OCI-LY1 (cell line): Measurements from ENCODE around the gene GLT8D2.
A peak's percentile ranks its signal among the peaks of the same experiment; 100 is the strongest.

Source experiments
- H2AFZ ChIP-seq: fragments of 200-600 bp; sonication (generic), shearing (Covaris generic); 2 replicates; pipeline ENCODE4 v1.6.0; 2014; ENCODE audit warnings: antibody characterized with exemption, mild to moderate bottlenecking, low read length
- H3F3A ChIP-seq: fragments of 200-600 bp; sonication (generic), shearing (Covaris generic); 2 replicates; pipeline ENCODE4 v1.6.0; 2014; ENCODE audit warnings: mild to moderate bottlenecking, antibody characterized with exemption, low read length, moderate library complexity; ENCODE audit not compliant: insufficient read depth
- H3K27ac ChIP-seq: fragments of 200-600 bp; sonication (generic); 2 replicates; pipeline ENCODE4 v1.5.1; 2014; ENCODE audit warnings: low read length, mixed run types, mild to moderate bottlenecking, low read depth; ENCODE audit not compliant: poor library complexity, severe bottlenecking
- H3K27me3 ChIP-seq: fragments of 200-600 bp; sonication (generic); 2 replicates; pipeline ENCODE4 v1.6.0; 2014; ENCODE audit warnings: antibody characterized with exemption, mild to moderate bottlenecking, low read length, moderate library complexity; ENCODE audit not compliant: insufficient read depth
- H3K36me3 ChIP-seq: fragments of 200-600 bp; sonication (generic); 2 replicates; pipeline ENCODE4 v1.6.1; 2014; ENCODE audit warnings: mild to moderate bottlenecking, antibody characterized with exemption, low read length, moderate library complexity, mixed read lengths; ENCODE audit not compliant: insufficient read depth
- H3K4me1 ChIP-seq: fragments of 200-600 bp; sonication (generic); 2 replicates; pipeline ENCODE4 v1.5.1; 2014; ENCODE audit warnings: mild to moderate bottlenecking, low read length, moderate library complexity; ENCODE audit not compliant: insufficient read depth, severe bottlenecking
- H3K4me2 ChIP-seq: fragments of 200-600 bp; sonication (generic), shearing (Covaris generic); 2 replicates; pipeline ENCODE4 v1.6.1; 2014; ENCODE audit warnings: low read length
- H3K4me3 ChIP-seq: fragments of 200-600 bp; sonication (generic); 2 replicates; pipeline ENCODE4 v1.5.1; 2014; ENCODE audit warnings: low read length, low read depth, mild to moderate bottlenecking, mixed read lengths; ENCODE audit not compliant: poor library complexity, severe bottlenecking
- H3K79me2 ChIP-seq: fragments of 200-600 bp; shearing (Covaris generic); 2 replicates; pipeline ENCODE4 v1.6.1; 2016; ENCODE audit warnings: mixed run types, low read length, mixed read lengths; ENCODE audit not compliant: insufficient read depth
- H3K9ac ChIP-seq: fragments of 200-600 bp; sonication (generic), shearing (Covaris generic); 2 replicates; pipeline ENCODE4 v1.6.1; 2014; ENCODE audit warnings: mild to moderate bottlenecking, low read length, mixed read lengths
- H3K9me2 ChIP-seq: fragments of 200-600 bp; sonication (generic), shearing (Covaris generic); 2 replicates; pipeline ENCODE4 v1.6.1; 2014; ENCODE audit warnings: low read depth, mild to moderate bottlenecking, low read length, mixed read lengths
- H3K9me3 ChIP-seq: fragments of 200-600 bp; shearing (Covaris generic); 2 replicates; pipeline ENCODE4 v1.6.1; 2014; ENCODE audit warnings: low read length, mixed read lengths
- H4K20me1 ChIP-seq: fragments of 200-600 bp; sonication (generic), shearing (Covaris generic); 2 replicates; pipeline ENCODE4 v1.6.0; 2016; ENCODE audit warnings: mild to moderate bottlenecking, low read length; ENCODE audit not compliant: insufficient read depth
- EZH2 ChIP-seq: fragments of 200-600 bp; sonication (generic), shearing (Covaris generic); IDR thresholded peaks from 2 replicates; pipeline ENCODE4 v1.8.0; 2017; ENCODE audit warnings: borderline replicate concordance, mixed run types, mild to moderate bottlenecking, antibody characterized with exemption, low read length, moderate library complexity, mixed read lengths
- TF ChIP-seq, protein P1 (sequence below): fragments of 200-600 bp; sonication (generic), shearing (Covaris generic); IDR thresholded peaks from 2 replicates; pipeline ENCODE4 v1.5.1; 2017; ENCODE audit warnings: mild to moderate bottlenecking, antibody characterized with exemption, low read length, moderate library complexity, mixed read lengths

Gene GLT8D2

GRCh38 chr12:103964805-103965204, 85.2 kb downstream of the GLT8D2 start:
- H2AFZ ChIP-seq = no peak overlapping the region
- peak overlapping the region; percentile 81 for H3K4me3 ChIP-seq
- no peaks in the 10 kb centered on the region for H3K9me2 ChIP-seq
- H3K27ac ChIP-seq = peak overlapping the region; percentile 61
- H3K9me3 ChIP-seq = no peaks in the 10 kb centered on the region
- peak overlapping the region; percentile 92 for H3K9ac ChIP-seq
- H3F3A ChIP-seq = no peaks in the 10 kb centered on the region
- H3K36me3 ChIP-seq = no peaks in the 10 kb centered on the region; the same call in 1 of the 2 replicates
- no peaks in the 10 kb centered on the region for H4K20me1 ChIP-seq
- H3K79me2 ChIP-seq = peaks cover 42% of the 10 kb centered on the region
- peak overlapping the region; percentile 71 for H3K4me2 ChIP-seq
- no peak for TF ChIP-seq EZH2
- TF ChIP-seq, protein P1, sequence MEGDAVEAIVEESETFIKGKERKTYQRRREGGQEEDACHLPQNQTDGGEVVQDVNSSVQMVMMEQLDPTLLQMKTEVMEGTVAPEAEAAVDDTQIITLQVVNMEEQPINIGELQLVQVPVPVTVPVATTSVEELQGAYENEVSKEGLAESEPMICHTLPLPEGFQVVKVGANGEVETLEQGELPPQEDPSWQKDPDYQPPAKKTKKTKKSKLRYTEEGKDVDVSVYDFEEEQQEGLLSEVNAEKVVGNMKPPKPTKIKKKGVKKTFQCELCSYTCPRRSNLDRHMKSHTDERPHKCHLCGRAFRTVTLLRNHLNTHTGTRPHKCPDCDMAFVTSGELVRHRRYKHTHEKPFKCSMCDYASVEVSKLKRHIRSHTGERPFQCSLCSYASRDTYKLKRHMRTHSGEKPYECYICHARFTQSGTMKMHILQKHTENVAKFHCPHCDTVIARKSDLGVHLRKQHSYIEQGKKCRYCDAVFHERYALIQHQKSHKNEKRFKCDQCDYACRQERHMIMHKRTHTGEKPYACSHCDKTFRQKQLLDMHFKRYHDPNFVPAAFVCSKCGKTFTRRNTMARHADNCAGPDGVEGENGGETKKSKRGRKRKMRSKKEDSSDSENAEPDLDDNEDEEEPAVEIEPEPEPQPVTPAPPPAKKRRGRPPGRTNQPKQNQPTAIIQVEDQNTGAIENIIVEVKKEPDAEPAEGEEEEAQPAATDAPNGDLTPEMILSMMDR = no peak
- peaks cover 20% of the 10 kb centered on the region for H3K4me1 ChIP-seq
- no peaks in the 10 kb centered on the region for H3K27me3 ChIP-seq

GRCh38 chr12:103962493-103962892, 87.5 kb downstream of the GLT8D2 start:
- no peaks in the 10 kb centered on the region for H3K36me3 ChIP-seq
- H3K79me2 ChIP-seq = peaks cover 21% of the 10 kb centered on the region
- H3K9me3 ChIP-seq = no peaks in the 10 kb centered on the region
- TF ChIP-seq EZH2 = no peak
- TF ChIP-seq, protein P1 = no peak
- H3K4me2 ChIP-seq = no peak overlapping the region
- no peaks in the 10 kb centered on the region for H3K9me2 ChIP-seq
- no peaks in the 10 kb centered on the region for H3K27me3 ChIP-seq
- no peak overlapping the region for H3K27ac ChIP-seq
- no peaks in the 10 kb centered on the region for H4K20me1 ChIP-seq
- peaks cover 25% of the 10 kb centered on the region for H3K4me1 ChIP-seq
- H3K9ac ChIP-seq = no peak overlapping the region
- H2AFZ ChIP-seq = no peak overlapping the region
- no peaks in the 10 kb centered on the region for H3F3A ChIP-seq
- no peak overlapping the region for H3K4me3 ChIP-seq

DNA sequence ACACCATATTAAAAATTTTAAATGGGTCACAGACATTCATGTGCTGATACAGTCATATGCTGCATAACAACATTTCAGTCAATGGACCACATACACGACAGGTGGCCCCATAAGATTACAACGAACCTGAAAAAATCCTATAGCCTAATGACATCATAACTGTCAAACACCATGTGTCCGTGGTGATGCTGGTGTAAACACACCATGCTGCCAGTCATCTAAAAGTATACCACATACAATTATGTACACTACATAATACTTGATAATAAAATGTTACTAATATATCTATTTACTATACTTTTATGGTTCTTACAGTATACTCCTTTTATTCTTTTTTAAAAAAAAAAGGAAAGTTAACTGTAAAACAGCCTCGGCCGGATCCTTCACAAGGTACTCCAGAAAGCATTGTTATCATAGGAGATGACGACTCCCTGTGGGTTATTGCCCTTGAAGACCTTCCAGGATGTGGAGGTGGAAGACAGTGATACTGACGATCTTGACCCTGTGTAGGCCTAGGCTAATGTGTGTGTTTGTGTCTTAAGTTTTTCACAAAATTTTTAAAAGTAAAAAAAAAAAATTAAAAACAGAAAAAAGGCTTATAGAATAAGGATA, 89.3 kb downstream of the GLT8D2 start:
- Histone ChIP-seq H4K20me1 (no peaks in the 10 kb centered on the region), H3K79me2 (peaks cover 10% of the 10 kb centered on the region; the same call in 1 of the 2 replicates), H3K36me3 (no peaks in the 10 kb centered on the region), H3K9ac (no peak overlapping the region), H3K9me2 (no peaks in the 10 kb centered on the region), H3K9me3 (no peaks in the 10 kb centered on the region), H3K27ac (no peak overlapping the region), H3F3A (no peaks in the 10 kb centered on the region), H3K4me1 (peaks cover 23% of the 10 kb centered on the region), H3K4me3 (no peak overlapping the region), H3K27me3 (no peaks in the 10 kb centered on the region), H3K4me2 (no peak overlapping the region), H2AFZ (no peak overlapping the region)
- TF ChIP-seq, protein P1 = no peak
- TF ChIP-seq EZH2 = no peak
